GM21723 (cell line): ENCODE data around the gene RAB3D.
"Not testable (repeated sequence)": the region's sequence is repeated elsewhere in the genome, so short reads cannot be mapped to it uniquely, and the experiment has no call there.

ENCODE experiments used
- ATAC-seq: cut with Tn5 transposase; IDR thresholded peaks from one replicate; pipeline ENCODE4 v1.9.1; 2021; ENCODE audit warnings: mild to moderate bottlenecking, moderate library complexity; ENCODE audit not compliant: unreplicated experiment

The RAB3D gene, protein sequence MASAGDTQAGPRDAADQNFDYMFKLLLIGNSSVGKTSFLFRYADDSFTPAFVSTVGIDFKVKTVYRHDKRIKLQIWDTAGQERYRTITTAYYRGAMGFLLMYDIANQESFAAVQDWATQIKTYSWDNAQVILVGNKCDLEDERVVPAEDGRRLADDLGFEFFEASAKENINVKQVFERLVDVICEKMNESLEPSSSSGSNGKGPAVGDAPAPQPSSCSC

DNA sequence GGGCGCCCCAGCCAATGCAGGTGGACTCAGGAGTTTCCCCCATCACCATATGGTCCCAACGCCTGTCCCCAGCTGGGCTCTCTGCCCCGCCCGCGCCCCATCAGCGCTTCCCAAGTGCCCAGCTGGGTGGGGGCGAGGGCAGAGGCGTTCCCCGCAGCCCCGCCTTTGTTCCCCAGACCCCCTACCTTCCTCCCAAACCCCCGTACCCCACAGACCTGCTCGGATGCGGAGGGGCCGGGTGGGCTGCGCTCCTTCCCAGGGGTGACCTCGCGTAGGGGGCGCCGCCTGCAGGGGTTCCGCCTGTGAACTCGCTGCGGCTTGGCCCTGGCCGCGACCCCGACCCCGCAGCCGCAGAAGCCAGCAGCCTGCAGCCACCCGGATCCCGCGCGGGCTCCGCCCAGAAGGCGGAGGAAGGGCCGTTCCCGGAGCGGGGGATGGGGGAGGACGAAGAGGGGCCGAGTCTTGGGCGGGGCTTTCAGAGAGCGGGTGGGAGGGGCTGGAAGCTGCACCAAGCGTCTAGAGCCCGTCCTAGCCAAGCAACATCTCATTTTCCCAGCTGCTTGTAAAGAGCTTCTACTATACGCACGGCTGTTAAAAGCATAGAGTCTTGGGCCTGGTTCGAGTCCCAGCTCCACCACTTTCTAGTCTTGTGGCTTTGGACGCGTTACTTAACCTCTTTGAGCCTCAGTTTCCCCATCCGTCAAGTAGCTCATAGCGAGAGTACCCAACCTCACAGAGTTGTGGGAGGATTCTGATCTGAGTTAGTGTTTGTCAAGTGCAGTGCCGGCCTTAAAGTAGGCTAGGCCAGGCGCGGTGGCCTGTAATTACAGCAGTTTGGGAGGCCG lies at the start of gene RAB3D:
RAB3D (minus strand) TSS at position 404 of the 845 bp plus-strand sequence. CDS start 2,258 bp downstream, outside the sequence.
- ATAC-seq = no peak

DNA sequence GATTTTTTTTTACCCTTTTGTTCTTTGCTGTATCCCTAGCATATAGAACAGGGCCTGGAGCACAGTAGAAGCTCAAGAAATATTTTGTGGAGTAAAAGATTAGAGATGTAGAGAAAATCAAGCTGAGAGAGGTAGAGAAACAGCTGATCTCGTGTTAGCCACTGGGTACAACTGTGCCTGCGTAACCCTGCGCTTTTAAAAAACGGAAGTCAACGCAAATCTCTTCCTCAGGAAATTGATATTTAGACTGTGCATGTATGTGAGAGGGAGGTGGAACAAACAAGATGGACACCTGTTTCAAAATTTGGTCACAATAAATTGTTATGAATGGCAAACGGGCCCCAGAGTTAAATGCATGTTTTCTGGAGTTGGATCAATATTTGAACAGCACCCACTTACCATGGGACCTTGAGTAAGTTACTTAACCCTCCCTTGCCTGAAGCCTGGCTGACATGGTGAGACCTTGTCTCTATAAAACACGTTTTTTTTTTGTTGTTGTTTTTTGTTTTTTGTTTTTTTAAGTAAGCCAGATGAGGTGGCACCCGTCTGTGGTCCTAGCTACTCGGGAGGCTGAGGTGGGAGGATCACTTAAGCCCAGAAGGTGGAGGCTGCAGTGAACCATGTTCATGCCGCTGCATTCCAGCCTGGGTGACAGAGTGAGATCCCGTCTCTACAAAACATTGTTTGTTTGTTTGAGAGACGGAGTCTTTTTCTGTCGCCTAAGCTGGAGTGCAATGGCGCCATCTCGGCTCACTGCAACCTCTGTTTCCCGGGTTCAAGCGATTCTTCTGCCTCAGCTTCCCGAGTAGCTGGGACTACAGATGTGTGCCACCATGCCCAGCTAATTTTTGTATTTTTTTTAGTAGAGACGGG lies 47.9 kb upstream of the RAB3D start:
- ATAC-seq = no peak

DNA sequence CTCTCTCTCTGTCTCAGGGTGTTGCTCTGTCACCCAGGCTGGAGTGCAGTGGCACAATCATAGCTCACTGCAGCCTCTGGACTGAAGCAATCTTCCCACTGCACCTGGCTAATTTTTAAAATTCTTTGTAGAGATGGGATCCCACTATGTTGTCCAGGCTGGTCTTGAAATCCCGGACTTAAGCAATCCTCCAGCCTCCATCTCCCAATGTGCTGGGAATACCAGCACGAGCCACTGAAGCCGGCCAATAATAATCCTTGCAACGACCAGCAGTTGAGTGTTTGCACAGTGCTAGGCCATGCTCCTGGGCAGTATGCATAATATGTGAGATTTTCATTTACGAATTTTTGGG lies 45.3 kb upstream of the RAB3D start:
- ATAC-seq = no peak

DNA sequence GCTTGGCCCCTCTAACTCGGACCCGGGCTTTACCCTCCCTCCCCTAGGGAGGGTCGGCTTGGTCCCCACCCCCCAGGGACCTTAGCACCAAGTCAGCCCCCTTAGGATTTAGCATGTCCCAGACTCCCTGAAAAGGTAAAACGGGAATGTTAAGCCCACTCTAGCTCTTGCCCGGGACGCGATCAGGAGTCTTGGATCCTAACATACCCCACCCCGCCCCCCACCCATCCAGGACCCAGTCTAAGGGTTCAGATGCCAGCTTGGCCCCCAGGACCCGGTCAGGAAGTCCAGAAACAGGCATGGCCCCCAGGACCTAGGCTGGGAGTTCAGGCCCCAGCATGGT lies 44.2 kb upstream of the RAB3D start:
- no peak for ATAC-seq

DNA sequence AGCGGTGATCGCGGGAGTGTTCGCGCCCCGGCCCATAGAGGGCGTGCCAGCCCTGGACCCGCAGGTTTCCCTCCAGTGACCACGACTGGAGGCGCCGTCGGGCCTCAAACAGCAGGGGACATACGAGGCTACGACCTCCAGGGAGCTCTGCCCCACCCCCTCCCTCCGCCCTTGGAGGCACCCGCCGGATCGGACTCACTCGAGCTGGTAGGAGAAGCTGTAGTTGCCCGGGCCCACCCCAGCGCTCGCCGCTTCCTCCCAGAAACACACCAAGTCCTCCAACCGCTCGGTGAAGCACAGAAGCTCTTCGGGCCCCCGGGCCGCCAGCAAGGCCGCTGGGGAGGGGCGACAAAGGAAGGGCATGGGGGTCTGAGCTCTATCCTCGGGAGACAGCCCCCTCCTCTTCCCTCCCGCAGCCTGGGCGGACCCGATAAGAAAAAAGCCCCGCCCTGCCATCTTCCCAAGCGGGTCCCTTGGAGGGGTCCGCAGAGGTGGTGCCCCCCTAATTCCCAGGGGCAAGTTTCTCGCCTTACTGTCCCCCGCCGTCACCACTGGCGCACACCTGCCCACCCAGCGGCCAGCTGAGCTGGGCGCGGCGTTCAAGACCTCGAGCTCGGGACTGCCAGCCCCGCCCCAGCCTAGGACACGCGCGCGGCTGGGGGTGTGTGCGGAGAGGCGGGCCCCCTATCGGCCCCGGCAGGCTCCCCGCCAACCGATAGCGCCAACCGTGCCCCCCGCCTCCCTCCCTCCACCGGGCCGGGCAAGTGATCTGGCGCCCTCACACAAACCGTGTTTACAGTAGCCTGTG lies 43.6 kb upstream of the RAB3D start:
- ATAC-seq = no peak

DNA sequence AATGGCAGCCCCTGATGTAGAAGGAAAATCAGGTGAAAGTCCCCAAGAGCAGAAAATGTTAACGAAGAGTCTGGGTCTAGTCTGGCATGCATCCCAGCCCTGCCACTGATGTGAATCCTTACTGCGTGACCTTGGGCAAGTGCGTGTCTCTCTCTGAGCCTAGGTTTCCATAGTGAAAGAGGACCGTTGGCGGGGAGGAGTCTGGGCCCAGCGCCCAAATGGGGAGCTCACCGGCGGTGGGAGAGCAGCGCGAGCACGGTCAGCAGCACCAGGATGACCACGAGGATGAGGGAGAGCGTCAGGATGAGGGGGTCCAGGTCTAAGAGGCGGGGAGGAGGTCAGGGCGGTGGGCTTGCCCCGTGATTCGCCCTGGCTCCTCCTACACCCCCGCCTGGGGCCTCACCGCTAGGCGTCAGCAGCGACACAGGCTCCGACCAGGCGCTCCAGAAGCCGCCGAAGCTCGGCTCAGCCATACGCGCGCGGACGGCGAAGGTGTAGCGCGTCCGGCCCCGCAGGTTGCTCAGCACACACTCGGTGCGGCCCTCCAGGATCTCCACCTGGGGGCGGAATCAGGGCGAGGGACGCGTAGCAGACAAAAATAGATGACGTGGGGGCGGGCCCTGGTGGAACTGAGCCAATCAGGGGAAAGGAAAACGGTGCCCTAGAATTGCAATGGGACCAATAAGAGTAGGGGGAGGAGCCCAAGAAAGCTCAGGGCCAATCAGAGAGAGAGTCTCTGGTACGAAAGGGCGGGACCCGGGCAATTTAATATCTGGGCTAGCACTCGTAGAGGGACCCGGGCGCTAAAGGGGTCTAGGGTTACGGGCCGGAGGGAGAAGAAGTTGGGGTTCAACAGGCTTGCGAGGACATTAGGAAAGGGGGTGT lies 41.4 kb upstream of the RAB3D start:
- peak; percentile 69 for ATAC-seq

DNA sequence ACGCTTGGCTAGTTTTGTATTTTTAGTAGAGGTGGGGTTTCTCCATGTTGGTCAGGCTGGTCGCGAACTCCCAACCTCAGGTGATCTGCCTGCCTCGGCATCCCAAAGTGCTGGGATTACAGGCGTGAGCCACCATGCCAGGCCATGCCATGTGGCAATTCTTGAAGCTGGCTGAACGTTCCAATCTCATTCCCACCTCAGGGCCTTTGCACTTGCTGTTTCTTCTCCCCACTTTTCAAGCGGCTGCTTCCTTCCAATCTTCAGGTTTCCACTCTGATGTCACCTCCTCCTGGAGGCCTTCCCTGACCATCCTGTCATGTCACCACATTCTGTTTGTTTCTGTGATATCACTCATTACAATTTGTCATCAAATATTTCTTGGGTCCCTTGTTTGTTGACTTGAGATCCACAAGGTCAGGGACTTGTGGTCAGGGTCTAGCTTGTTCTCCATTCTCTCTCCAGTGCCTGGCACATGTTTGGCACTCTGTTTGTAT lies 40.4 kb upstream of the RAB3D start:
- no peak for ATAC-seq

DNA sequence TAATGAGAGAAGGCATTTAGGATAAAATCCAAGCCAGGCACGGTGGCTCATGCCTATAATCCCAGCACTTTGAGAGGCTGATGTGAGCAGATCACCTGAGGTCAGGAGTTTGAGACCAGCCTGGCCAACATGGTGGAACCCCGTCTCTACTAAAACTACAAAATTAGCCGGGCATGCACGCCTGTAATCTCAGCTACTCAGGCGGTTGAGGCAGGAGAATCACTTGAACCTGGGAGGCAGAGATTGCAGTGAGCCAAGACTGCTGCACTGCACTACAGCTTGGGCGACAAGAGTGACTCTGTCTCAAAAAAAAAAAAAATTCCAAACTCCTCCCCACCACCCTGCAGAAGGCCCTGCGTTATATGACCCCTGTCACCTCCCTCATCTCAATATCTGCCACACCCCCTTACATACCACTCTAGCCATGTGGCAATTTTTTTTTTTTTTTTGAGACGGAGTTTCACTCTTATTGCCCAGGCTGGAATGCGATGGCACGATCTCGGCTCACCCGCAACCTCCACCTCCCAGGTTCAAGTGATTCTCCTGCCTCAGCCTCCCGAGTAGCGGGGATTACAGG lies 39.9 kb upstream of the RAB3D start:
- ATAC-seq = not testable (repeated sequence)

DNA sequence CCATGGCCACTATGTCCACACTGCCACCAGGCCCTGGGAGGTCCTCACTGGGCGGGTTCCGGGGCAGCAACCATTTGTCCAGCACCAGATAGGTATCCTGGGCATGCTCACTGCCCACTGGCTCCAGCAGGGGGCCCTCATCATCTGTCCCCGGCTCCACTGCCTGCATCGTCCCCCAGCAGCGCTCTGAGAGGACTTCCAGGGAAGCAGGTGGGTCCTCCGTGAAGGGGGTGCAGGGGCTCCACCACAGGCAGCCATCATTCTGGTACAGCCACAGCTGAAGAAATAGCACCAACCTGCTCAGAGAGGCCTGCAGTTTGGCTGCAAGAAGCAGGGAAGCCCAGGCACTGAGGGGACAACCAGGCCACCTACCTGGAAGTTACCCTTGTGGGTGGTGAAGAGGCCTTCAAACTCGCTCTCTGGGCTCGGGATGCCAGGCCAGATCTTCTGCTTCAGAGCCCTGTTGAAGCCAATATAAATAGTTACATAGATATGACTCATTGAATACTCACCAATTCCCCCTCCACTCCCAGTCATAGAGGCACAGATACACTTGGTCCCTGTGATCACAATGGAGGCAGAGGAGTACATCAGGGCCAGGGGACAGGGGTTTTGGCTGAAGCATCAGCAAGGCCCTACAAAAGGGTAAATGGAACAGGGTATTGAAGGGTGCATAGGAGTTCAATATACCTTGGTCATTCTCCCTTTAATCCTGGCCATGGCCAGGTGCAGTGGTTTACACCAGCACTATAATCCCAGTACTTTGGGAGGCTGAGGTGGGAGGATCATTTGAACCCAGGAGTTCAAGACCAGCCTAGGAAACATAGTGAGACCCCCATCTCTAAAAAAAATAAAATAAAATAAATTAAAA lies 39.1 kb upstream of the RAB3D start:
- ATAC-seq = no peak

DNA sequence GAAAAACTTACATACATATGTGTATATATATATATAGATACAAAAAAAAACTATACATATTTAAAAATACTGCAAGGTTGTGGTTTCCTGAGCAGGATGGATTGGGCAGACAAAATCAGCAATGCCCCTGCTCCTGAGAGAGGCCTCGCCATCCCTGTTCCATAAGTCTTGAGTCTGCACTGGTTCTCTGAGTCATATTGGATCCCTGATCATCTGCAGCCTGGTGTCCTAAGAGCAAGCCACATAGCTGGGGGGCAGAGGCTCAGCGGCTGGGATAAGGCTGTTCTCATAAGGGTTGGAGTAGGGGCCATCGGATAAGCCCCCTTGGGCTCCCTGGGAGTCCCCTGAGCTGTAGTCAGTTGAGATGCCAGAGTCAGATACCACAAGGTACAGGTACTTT lies 38.3 kb upstream of the RAB3D start:
- no peak for ATAC-seq

DNA sequence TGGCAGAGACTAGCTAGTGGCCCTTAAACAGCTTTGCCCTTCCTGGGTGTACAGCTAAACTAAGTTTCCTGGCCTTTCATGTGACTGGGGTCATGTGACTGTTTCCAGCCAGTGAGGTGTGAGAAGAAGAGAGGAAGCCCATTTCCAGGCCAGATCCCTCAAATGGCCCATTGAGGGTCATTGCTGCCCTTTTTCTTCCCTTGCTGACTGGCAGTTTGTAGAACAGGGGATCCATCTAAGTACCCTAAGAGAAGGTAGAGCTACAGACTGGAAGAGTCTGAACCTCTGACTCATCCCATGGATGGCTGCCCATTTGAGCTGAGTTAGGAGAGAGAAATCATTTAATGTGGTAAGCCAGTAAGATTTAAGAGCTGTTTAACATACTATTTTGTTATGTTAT lies 37.8 kb upstream of the RAB3D start:
- no peak for ATAC-seq

DNA sequence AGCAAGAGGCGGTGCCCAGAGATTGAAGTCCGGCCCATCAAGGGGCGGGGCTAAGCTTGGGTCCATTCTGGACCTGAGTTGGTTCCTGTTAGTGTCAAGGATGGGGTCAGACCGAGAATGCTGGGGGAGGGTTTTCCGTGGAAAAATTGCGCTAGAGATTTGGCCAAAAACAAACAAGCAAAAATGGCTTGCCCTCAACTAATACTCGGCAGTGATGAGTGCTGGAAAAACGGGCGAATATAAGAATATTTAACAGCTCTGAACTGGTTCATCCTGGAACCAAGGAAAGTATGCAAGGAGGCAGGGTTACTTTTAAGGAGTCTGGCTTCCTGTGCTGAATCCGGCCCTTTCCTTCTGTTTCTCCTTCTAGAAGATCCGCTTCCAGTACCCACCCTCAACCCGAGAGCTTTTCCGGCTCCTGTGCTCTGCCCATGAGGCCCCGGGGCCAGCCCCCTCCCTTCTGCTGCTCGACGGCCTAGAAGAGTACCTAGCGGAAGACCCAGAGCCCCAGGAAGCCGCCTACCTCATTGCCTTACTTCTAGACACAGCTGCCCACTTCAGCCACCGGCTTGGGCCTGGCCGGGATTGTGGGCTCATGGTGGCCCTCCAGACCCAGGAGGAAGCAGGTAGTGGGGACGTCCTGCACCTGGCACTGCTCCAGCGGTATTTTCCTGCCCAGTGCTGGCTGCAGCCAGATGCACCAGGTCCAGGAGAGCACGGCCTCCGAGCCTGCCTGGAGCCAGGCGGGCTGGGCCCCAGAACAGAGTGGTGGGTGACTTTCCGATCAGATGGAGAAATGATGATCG lies 35.9 kb upstream of the RAB3D start:
- peak; percentile 21 for ATAC-seq

DNA sequence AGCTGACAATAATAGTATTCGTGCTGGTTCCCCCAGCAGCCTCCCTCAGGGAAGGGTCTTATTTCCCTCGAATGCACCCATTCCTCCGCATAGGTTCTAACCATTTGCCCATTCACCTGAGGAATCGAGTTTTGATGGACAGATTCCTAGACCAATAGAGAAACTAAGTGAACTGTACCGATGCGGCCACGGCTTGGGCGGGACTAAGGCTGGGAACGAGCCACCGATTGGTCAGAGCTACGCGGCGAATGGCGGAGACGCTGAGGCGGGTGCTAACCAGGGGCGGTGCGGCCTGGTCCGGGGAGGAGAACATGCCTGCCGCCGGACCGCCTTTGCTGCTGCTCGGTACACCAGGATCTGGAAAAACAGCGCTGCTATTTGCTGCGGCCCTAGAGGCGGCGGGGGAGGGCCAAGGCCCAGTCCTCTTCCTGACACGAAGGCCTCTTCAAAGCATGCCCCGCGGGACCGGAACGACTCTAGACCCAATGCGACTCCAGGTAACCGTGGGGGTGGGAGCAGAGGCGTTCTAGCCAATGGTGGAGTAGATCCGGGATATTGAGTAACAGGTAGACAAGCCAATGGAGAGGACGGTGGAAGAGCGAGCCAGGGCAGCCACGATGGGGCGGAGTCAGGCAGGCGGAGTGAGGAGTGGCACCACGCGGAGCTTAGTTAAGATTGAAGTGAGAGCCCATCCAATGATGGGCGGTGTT lies 35.1 kb upstream of the RAB3D start, which contains the start of gene SWSAP1:
SWSAP1 (plus strand) TSS at position 234 of the 710 bp plus-strand sequence; CDS start at position 249, 15 bp downstream.
- peak; percentile 84 for ATAC-seq

DNA sequence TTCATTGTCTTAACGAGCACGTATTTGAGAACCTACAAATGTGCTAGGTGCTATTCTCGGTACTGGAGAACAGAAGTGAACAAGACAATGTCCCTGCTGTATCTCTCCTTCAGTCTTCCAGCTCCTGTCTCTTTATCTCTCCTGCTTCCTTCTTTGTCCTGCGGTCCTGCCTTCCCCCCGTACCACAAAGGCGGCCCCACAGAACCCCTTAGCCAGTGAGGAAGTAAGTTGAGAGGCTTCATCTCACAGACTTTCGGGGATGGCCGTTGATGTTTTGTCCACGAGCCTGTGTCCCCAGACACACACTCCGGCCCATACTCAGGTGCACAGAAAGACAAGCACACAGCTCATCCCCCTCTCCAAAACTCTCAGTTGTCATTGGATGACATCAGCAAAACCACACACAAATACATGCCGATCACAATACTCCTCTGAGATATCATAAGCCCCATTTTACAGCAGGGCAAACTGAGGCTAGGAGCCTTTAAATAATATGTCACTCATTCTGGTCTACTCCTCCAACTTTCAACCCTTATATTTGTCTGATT lies 34.5 kb upstream of the RAB3D start:
- no peak for ATAC-seq

DNA sequence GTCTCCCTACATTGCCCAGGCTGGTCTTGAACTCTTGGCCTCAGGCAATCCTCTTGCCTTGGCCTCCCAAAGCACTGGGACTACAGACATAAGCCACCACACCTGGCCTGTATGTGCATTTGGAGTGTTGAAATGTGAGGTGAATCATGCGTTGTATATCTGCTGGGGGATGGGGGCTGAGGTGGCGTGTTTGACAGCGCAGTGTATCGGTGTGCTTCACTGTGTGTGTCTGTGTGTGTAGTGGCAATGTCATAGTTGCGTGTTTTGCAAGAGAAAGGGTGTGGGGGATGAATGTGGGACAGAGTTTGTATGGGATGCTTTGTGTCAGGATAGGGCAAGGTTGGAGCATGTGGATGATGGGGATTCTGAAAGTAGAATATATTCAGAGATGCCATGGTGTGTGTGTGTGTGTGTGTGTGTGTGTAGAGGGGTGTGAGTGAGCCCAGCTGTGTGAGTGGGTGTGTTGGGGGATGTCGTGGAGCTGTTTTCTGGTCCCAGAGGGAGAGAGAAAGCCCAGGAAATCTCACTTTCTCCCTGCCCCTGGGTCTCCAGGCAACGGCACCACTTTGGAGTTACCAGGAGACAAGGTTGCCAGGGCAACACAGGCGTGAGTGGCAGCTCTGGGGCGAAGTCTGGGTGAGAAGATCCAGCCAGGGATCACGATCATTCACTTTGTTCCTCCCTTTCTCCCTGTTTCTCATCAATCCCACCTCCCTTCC lies 33.9 kb upstream of the RAB3D start:
- ATAC-seq = no peak

DNA sequence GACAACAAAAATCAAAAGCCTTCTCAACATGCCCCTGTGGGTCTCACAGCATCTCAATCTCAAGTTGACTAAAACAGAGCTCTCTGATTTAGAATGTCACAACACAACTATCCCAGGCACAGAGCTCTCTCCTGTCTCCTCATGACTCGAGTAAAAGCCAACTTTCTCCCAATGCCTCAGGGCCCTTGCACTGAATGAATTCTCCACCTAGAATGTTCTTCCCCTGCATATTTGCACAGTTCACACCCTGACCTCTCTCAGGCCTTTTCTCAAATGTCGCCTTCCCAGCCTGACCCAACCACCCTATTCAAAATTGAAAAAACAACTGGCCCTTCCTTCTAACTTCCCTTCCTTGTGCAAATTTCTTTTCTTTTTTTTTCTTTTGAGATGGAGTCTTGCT lies 31.3 kb upstream of the RAB3D start:
- ATAC-seq = no peak
